HG03039 (cell line): ENCODE measurements around the gene ATP6V0E2.
"Not testable (repeated sequence)": the region's sequence is repeated elsewhere in the genome, so short reads cannot be mapped to it uniquely, and the experiment has no call there.

ENCODE experiments used
- ATAC-seq: cut with Tn5 transposase; IDR thresholded peaks from one replicate; pipeline ENCODE4 v1.9.1; 2021; ENCODE audit warnings: mild to moderate bottlenecking, moderate library complexity; ENCODE audit not compliant: unreplicated experiment

ATP6V0E2 gene

GRCh38 chr7:149877890-149878522 lies 4.2 kb downstream of the ATP6V0E2 start:
- ATAC-seq, result no peak

GRCh38 chr7:149878523-149878921 lies 4.8 kb downstream of the ATP6V0E2 start:
- no peak for ATAC-seq

GRCh38 chr7:149879271-149879743 lies 5.5 kb downstream of the ATP6V0E2 start:
- ATAC-seq, result no peak

GRCh38 chr7:149879766-149880637 lies 6.2 kb downstream of the ATP6V0E2 start:
- no peak for ATAC-seq

- no peak for ATAC-seq
Observed at GRCh38 chr7:149880638-149881311, 7.0 kb downstream of the ATP6V0E2 start.

- ATAC-seq, result no peak
Observed at GRCh38 chr7:149881328-149882247, 7.8 kb downstream of the ATP6V0E2 start.

- no peak for ATAC-seq
Observed at GRCh38 chr7:149882248-149883047, 8.7 kb downstream of the ATP6V0E2 start.

- ATAC-seq, result no peak
Observed at GRCh38 chr7:149883048-149883438, 9.3 kb downstream of the ATP6V0E2 start.

GRCh38 chr7:149883452-149883861 lies 9.7 kb downstream of the ATP6V0E2 start:
- no peak for ATAC-seq

- ATAC-seq, result no peak
Observed at GRCh38 chr7:149884016-149884415, 10.2 kb downstream of the ATP6V0E2 start.

- ATAC-seq, result no peak
Observed at GRCh38 chr7:149884541-149884940, 10.8 kb downstream of the ATP6V0E2 start.

GRCh38 chr7:149885191-149886017 lies 11.6 kb downstream of the ATP6V0E2 start:
- ATAC-seq, result no peak

GRCh38 chr7:149886018-149886415 lies 12.2 kb downstream of the ATP6V0E2 start:
- no peak for ATAC-seq

GRCh38 chr7:149887311-149887710 lies 13.5 kb downstream of the ATP6V0E2 start:
- no peak for ATAC-seq

- not testable (repeated sequence) for ATAC-seq
Observed at GRCh38 chr7:149890715-149891114, 16.9 kb downstream of the ATP6V0E2 start.

- ATAC-seq, result not testable (repeated sequence)
Observed at GRCh38 chr7:149894957-149895356, 21.2 kb downstream of the ATP6V0E2 start.

- not testable (repeated sequence) for ATAC-seq
Observed at GRCh38 chr7:149907776-149908376, 34.1 kb downstream of the ATP6V0E2 start.

- ATAC-seq, result not testable (repeated sequence)
Observed at GRCh38 chr7:149910219-149910618, 36.5 kb downstream of the ATP6V0E2 start.
